ENCODE measurements around the gene HEYL. TPM values are rescaled to one million over a fixed set of nuclear protein-coding genes. Genes with fewer than 3 reads are reported as not detected.
A peak's percentile ranks its signal among the peaks of the same experiment; 100 is the strongest.

Gene HEYL
- 10 to 100 TPM; 25.9 to 50.5 (median 32.8) TPM for total RNA-seq
- 22.6 TPM for polyA plus RNA-seq
- long read RNA-seq, donor 1, transcript HEYL-201 (5 exons, 3,661 nt) = major isoform, 22 of 88 reads
- long read RNA-seq, donor 1, partial matches to known transcripts = 57 of 88 reads
- long read RNA-seq, donor 1, other reads (novel, unspliced or antisense) = 9 of 88 reads
- long read RNA-seq, donor 2, transcript HEYL-201 (5 exons, 3,661 nt) = major isoform, 21 of 52 reads
- long read RNA-seq, donor 2, partial matches to known transcripts = 2 of 52 reads
- long read RNA-seq, donor 2, other reads (novel, unspliced or antisense) = 29 of 52 reads
- long read RNA-seq, donor 3, transcript HEYL-201 (5 exons, 3,661 nt) = major isoform, 9 of 129 reads
- long read RNA-seq, donor 3, partial matches to known transcripts = 13 of 129 reads
- long read RNA-seq, donor 3, other reads (novel, unspliced or antisense) = 107 of 129 reads
- long read RNA-seq, donor 4, transcript HEYL-201 (5 exons, 3,661 nt) = major isoform, 10 of 41 reads
- long read RNA-seq, donor 4, partial matches to known transcripts = 3 of 41 reads
- long read RNA-seq, donor 4, other reads (novel, unspliced or antisense) = 28 of 41 reads

- DNase-seq (peak; percentile 86 to 96 (median 94)), ATAC-seq (peak; percentile 88 to 93)
- 5% methylated on average over 88 of the region's 88 CpGs for WGBS
Observed at GRCh38 chr1:39639305-39640130, at the start of gene HEYL. TSS of gene HEYL (minus strand) at chr1:39639643. CDS start at chr1:39639625, 18 bp downstream.

GRCh38 chr1:39689214-39689613, 49.8 kb upstream of the HEYL start:
- Histone ChIP-seq H3K4me1 (ENCODE audit: control insufficient read depth, insufficient read depth, low read length) (peaks cover 2% of the 10 kb centered on the region), H3K27me3 (ENCODE audit: control insufficient read depth, insufficient read depth) (no peaks in the 10 kb centered on the region), H3K27ac (ENCODE audit: low read length) (no peak overlapping the region), H3K4me3 (ENCODE audit: low read length) (no peak overlapping the region), H3K9me3 (ENCODE audit: control insufficient read depth, low read length) (no peaks in the 10 kb centered on the region)
- 58% methylated on average over 2 of the region's 2 CpGs for WGBS
- intact Hi-C loops (cut with DNase I) = no loop called here
- no peak for DNase-seq
- no peak for ATAC-seq

More at GRCh38 chr1:39639305-39640130, at the start of gene HEYL:
- intact Hi-C loops (cut with DNase I) = no loop called here
- no peaks in the 10 kb centered on the region for H3K9me3 ChIP-seq (ENCODE audit: control insufficient read depth, low read length)
- H3K27me3 ChIP-seq (ENCODE audit: control insufficient read depth, insufficient read depth) = no peaks in the 10 kb centered on the region
- H3K27ac ChIP-seq (ENCODE audit: low read length) = peak within 1 kb of the TSS; percentile 85
- H3K4me3 ChIP-seq (ENCODE audit: low read length) = peak within 1 kb of the TSS; percentile 70
- H3K4me1 ChIP-seq (ENCODE audit: control insufficient read depth, insufficient read depth, low read length) = peaks cover 4% of the 10 kb centered on the region

GRCh38 chr1:39688706-39689105, 49.3 kb upstream of the HEYL start:
- 82% methylated on average over 3 of the region's 3 CpGs for WGBS
- ATAC-seq (no peak), DNase-seq (no peak)
- Histone ChIP-seq H3K4me1 (ENCODE audit: control insufficient read depth, insufficient read depth, low read length) (peaks cover 5% of the 10 kb centered on the region), H3K27me3 (ENCODE audit: control insufficient read depth, insufficient read depth) (no peaks in the 10 kb centered on the region), H3K9me3 (ENCODE audit: control insufficient read depth, low read length) (no peaks in the 10 kb centered on the region), H3K4me3 (ENCODE audit: low read length) (no peak overlapping the region), H3K27ac (ENCODE audit: low read length) (no peak overlapping the region)
- intact Hi-C loops (cut with DNase I) = no loop called here

- Histone ChIP-seq H3K27me3 (ENCODE audit: control insufficient read depth, insufficient read depth) (no peaks in the 10 kb centered on the region), H3K4me1 (ENCODE audit: control insufficient read depth, insufficient read depth, low read length) (peaks cover 5% of the 10 kb centered on the region), H3K9me3 (ENCODE audit: control insufficient read depth, low read length) (no peaks in the 10 kb centered on the region), H3K4me3 (ENCODE audit: low read length) (no peak overlapping the region), H3K27ac (ENCODE audit: low read length) (no peak overlapping the region)
- DNase-seq (no peak), ATAC-seq (no peak)
- intact Hi-C loops (cut with DNase I) = no loop called here
- 48% methylated on average over 2 of the region's 2 CpGs for WGBS
Observed at GRCh38 chr1:39687243-39687642, 47.8 kb upstream of the HEYL start.

DNA sequence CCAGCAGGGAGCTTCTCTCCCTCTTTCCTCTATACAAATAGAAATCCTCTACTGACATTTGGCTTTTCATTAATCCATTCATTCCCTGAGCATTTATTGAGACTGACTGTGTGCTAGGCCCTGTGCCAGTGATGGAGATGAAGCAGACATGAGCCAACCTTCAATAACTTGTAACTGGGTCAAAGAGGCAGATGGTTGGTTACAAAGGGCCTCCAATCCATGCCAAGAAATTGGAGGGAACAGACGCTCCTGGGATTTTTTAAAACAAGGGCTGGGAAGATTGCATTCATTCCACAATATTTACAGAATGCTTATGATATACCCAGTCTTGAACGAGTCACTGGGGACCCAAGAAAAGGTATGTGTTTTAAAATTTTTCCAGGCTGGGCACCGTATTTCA, 45.6 kb upstream of the HEYL start:
- no peak for ATAC-seq
- Histone ChIP-seq H3K27ac (ENCODE audit: low read length) (no peak overlapping the region), H3K4me1 (ENCODE audit: control insufficient read depth, insufficient read depth, low read length) (peaks cover 2% of the 10 kb centered on the region), H3K4me3 (ENCODE audit: low read length) (no peak overlapping the region), H3K9me3 (ENCODE audit: control insufficient read depth, low read length) (no peaks in the 10 kb centered on the region), H3K27me3 (ENCODE audit: control insufficient read depth, insufficient read depth) (no peaks in the 10 kb centered on the region)
- no peak for DNase-seq
- 80% methylated on average over 3 of the region's 3 CpGs for WGBS
- intact Hi-C loops (cut with DNase I) = no loop called here

GRCh38 chr1:39684313-39684664, 44.8 kb upstream of the HEYL start:
- Histone ChIP-seq H3K4me3 (ENCODE audit: low read length) (no peak overlapping the region), H3K27me3 (ENCODE audit: control insufficient read depth, insufficient read depth) (no peaks in the 10 kb centered on the region), H3K9me3 (ENCODE audit: control insufficient read depth, low read length) (no peaks in the 10 kb centered on the region), H3K4me1 (ENCODE audit: control insufficient read depth, insufficient read depth, low read length) (peaks cover 2% of the 10 kb centered on the region), H3K27ac (ENCODE audit: low read length) (no peak overlapping the region)
- DNase-seq (peak in 1 of 3 donors; percentile 56), ATAC-seq (peak in 1 of 2 donors; percentile 5)
- 66% methylated on average over 13 of the region's 13 CpGs for WGBS
- intact Hi-C loops (cut with DNase I) = no loop called here

DNA sequence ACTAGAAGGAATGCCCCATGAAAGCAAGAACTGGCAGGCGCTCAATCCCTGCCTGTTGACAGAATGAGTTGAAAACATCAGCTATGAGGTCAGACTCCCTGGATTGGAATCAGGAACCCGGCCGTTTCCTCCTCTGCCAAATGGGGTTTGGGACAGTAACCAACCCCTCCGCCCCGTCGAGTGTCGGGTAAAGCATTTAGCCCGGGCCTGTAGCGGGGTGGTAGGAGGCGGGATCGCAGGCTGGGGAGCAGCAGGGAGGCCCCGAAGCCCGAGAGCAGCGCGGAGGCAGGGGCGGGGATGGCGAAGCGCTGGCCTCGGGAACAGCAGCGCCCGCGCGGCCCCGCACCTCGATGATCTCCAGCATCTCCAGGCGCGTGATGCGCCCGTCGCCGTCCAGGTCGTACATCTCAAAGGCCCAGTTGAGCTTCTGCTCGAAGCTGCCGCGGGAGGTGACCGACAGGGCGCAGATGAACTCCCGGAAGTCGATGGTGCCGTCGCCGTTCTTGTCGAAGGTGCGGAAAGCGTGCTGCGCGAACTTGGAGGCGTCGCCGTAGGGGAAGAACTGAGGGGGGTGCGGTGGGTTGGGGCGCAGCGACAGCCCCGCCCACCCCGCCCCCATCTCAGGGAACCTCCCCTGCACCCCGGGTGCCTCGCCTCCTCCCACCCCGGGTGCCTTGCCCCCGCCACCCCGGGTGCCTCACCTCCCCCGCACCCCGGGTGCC, 44.3 kb upstream of the HEYL start:
- WGBS = 14% methylated on average over 62 of the region's 62 CpGs
- Histone ChIP-seq H3K4me3 (ENCODE audit: low read length) (no peak overlapping the region), H3K27ac (ENCODE audit: low read length) (no peak overlapping the region), H3K9me3 (ENCODE audit: control insufficient read depth, low read length) (no peaks in the 10 kb centered on the region), H3K4me1 (ENCODE audit: control insufficient read depth, insufficient read depth, low read length) (peaks cover 2% of the 10 kb centered on the region), H3K27me3 (ENCODE audit: control insufficient read depth, insufficient read depth) (no peaks in the 10 kb centered on the region)
- peak; percentile 52 to 76 for ATAC-seq
- DNase-seq = peak; percentile 73 to 94 (median 84)
- intact Hi-C loops (cut with DNase I) = no loop called here

- no peak for DNase-seq
- intact Hi-C loops (cut with DNase I) = no loop called here
Observed at GRCh38 chr1:39681999-39682398, 42.6 kb upstream of the HEYL start.

GRCh38 chr1:39681294-39681693, 41.9 kb upstream of the HEYL start:
- H3K4me3 ChIP-seq (ENCODE audit: low read length) = no peak overlapping the region
- 86% methylated on average over 3 of the region's 3 CpGs for WGBS
- H3K4me1 ChIP-seq (ENCODE audit: control insufficient read depth, insufficient read depth, low read length) = peaks cover 2% of the 10 kb centered on the region
- H3K27ac ChIP-seq (ENCODE audit: low read length) = no peak overlapping the region
- no peaks in the 10 kb centered on the region for H3K27me3 ChIP-seq (ENCODE audit: control insufficient read depth, insufficient read depth)
- no peaks in the 10 kb centered on the region for H3K9me3 ChIP-seq (ENCODE audit: control insufficient read depth, low read length)
- intact Hi-C loops (cut with DNase I) = no loop called here
- DNase-seq = no peak
- ATAC-seq = no peak

More at GRCh38 chr1:39681999-39682398, 42.6 kb upstream of the HEYL start:
- no peak overlapping the region for H3K27ac ChIP-seq (ENCODE audit: low read length)
- WGBS = 88% methylated on average over 1 of the region's 1 CpG
- H3K9me3 ChIP-seq (ENCODE audit: control insufficient read depth, low read length) = no peaks in the 10 kb centered on the region
- H3K27me3 ChIP-seq (ENCODE audit: control insufficient read depth, insufficient read depth) = no peaks in the 10 kb centered on the region
- H3K4me3 ChIP-seq (ENCODE audit: low read length) = no peak overlapping the region
- H3K4me1 ChIP-seq (ENCODE audit: control insufficient read depth, insufficient read depth, low read length) = peaks cover 2% of the 10 kb centered on the region
- no peak for ATAC-seq

- ATAC-seq (no peak), DNase-seq (no peak)
- Histone ChIP-seq H3K9me3 (ENCODE audit: control insufficient read depth, low read length) (no peaks in the 10 kb centered on the region), H3K27me3 (ENCODE audit: control insufficient read depth, insufficient read depth) (no peaks in the 10 kb centered on the region), H3K4me1 (ENCODE audit: control insufficient read depth, insufficient read depth, low read length) (peaks cover 2% of the 10 kb centered on the region), H3K27ac (ENCODE audit: low read length) (no peak overlapping the region), H3K4me3 (ENCODE audit: low read length) (no peak overlapping the region)
- intact Hi-C loops (cut with DNase I) = no loop called here
- 66% methylated on average over 4 of the region's 4 CpGs for WGBS
Observed at GRCh38 chr1:39680751-39681150, 41.3 kb upstream of the HEYL start.
